Fibroblast of skin of left biceps (primary cell): ENCODE measurements around the gene KDM5A.

Source experiments
- DNase-seq, 2 experiments: peaks; one replicate each; pipeline ENCODE4 v3.0.0-alpha.2; 2013; ENCODE audit warnings: low read depth in 2 of 2

KDM5A gene

GRCh38 chr12:272942-273341, 116.2 kb downstream of the KDM5A start:
- no peak for DNase-seq

- DNase-seq, result no peak
These were observed 118.0 kb downstream of the KDM5A start for GRCh38 chr12:271161-271560.

GRCh38 chr12:269191-269590, 119.9 kb downstream of the KDM5A start:
- no peak for DNase-seq

- no peak for DNase-seq
These were observed 120.7 kb downstream of the KDM5A start for GRCh38 chr12:268483-268840.

- no peak for DNase-seq
These were observed 121.3 kb downstream of the KDM5A start for GRCh38 chr12:267581-268482.

GRCh38 chr12:265096-265495, 124.0 kb downstream of the KDM5A start:
- DNase-seq, result no peak

- DNase-seq, result no peak
These were observed 124.9 kb downstream of the KDM5A start for GRCh38 chr12:264269-264668.

- peak in 1 of 2 experiments; percentile 10 for DNase-seq
These were observed 125.5 kb downstream of the KDM5A start for GRCh38 chr12:263574-263973.

GRCh38 chr12:262817-263216, 126.3 kb downstream of the KDM5A start, which contains the start of gene SLC6A13:
Gene SLC6A13, minus strand, starts transcription at chr12:262836. Its CDS starts 2,784 bp downstream, at chr12:260052.
- DNase-seq, result no peak

- no peak for DNase-seq
These were observed 127.0 kb downstream of the KDM5A start for GRCh38 chr12:262113-262512.

GRCh38 chr12:257521-258321, 131.4 kb downstream of the KDM5A start:
- DNase-seq, result no peak

- DNase-seq, result no peak
These were observed 132.2 kb downstream of the KDM5A start for GRCh38 chr12:256958-257357.

GRCh38 chr12:256225-256624, 132.9 kb downstream of the KDM5A start:
- no peak for DNase-seq

- DNase-seq, result no peak
These were observed 134.2 kb downstream of the KDM5A start for GRCh38 chr12:254912-255311.

GRCh38 chr12:254039-254438, 135.1 kb downstream of the KDM5A start:
- DNase-seq, result no peak

- DNase-seq, result no peak
These were observed 135.8 kb downstream of the KDM5A start for GRCh38 chr12:253116-253831.

GRCh38 chr12:252636-253035, 136.5 kb downstream of the KDM5A start:
- DNase-seq, result no peak

GRCh38 chr12:247271-247670, 141.8 kb downstream of the KDM5A start:
- no peak for DNase-seq

- no peak for DNase-seq
These were observed 145.7 kb downstream of the KDM5A start for GRCh38 chr12:243381-243780.

GRCh38 chr12:242496-242895, 146.6 kb downstream of the KDM5A start:
- no peak for DNase-seq

- no peak for DNase-seq
These were observed 147.9 kb downstream of the KDM5A start for GRCh38 chr12:241266-241665.

GRCh38 chr12:240566-240965, 148.6 kb downstream of the KDM5A start:
- DNase-seq, result no peak
